ENCODE results near the gene MCF2L2.

MCF2L2 gene

GRCh38 chr3:183210341-183210740 is 218.1 kb downstream of the MCF2L2 start:
- DNase-seq (ENCODE audit: extremely low read depth, insufficient read length): no peak

GRCh38 chr3:183208800-183209199 is 219.6 kb downstream of the MCF2L2 start:
- Histone ChIP-seq H3K4me3 (replicated peaks; ENCODE audit: low read depth, low read length) (no peak overlapping the region), H3K27me3 (replicated peaks; ENCODE audit: control insufficient read depth, insufficient read depth, low read length) (no peaks in the 10 kb centered on the region), H3K36me3 (ENCODE audit: control insufficient read depth, insufficient read depth, low read length) (no peaks in the 10 kb centered on the region)
- no peak for DNase-seq (ENCODE audit: extremely low read depth, insufficient read length)
- no peak for TF ChIP-seq CTCF (IDR thresholded peaks at IDR 0.05; ENCODE audit: insufficient read depth, low read length, poor library complexity, severe bottlenecking)

More at GRCh38 chr3:183210341-183210740, 218.1 kb downstream of the MCF2L2 start:
- H3K36me3 ChIP-seq (ENCODE audit: control insufficient read depth, insufficient read depth, low read length): no peaks in the 10 kb centered on the region
- no peak for TF ChIP-seq CTCF (IDR thresholded peaks at IDR 0.05; ENCODE audit: insufficient read depth, low read length, poor library complexity, severe bottlenecking)
- no peak overlapping the region for H3K4me3 ChIP-seq (replicated peaks; ENCODE audit: low read depth, low read length)
- H3K27me3 ChIP-seq (replicated peaks; ENCODE audit: control insufficient read depth, insufficient read depth, low read length): no peaks in the 10 kb centered on the region

GRCh38 chr3:183208260-183208659 is 220.2 kb downstream of the MCF2L2 start:
- no peaks in the 10 kb centered on the region for H3K27me3 ChIP-seq (replicated peaks; ENCODE audit: control insufficient read depth, insufficient read depth, low read length)
- TF ChIP-seq CTCF (IDR thresholded peaks at IDR 0.05; ENCODE audit: insufficient read depth, low read length, poor library complexity, severe bottlenecking): no peak
- DNase-seq (ENCODE audit: extremely low read depth, insufficient read length): no peak

GRCh38 chr3:183203670-183204069 is 224.7 kb downstream of the MCF2L2 start:
- TF ChIP-seq CTCF (IDR thresholded peaks at IDR 0.05; ENCODE audit: insufficient read depth, low read length, poor library complexity, severe bottlenecking): no peak
- no peak overlapping the region for H3K4me3 ChIP-seq (replicated peaks; ENCODE audit: low read depth, low read length)
- H3K36me3 ChIP-seq (ENCODE audit: control insufficient read depth, insufficient read depth, low read length): no peaks in the 10 kb centered on the region
- DNase-seq (ENCODE audit: extremely low read depth, insufficient read length): no peak
- H3K27me3 ChIP-seq (replicated peaks; ENCODE audit: control insufficient read depth, insufficient read depth, low read length): no peaks in the 10 kb centered on the region

More at GRCh38 chr3:183208260-183208659, 220.2 kb downstream of the MCF2L2 start:
- no peak overlapping the region for H3K4me3 ChIP-seq (replicated peaks; ENCODE audit: low read depth, low read length)
- no peaks in the 10 kb centered on the region for H3K36me3 ChIP-seq (ENCODE audit: control insufficient read depth, insufficient read depth, low read length)

GRCh38 chr3:183202004-183202722 is 226.3 kb downstream of the MCF2L2 start:
- no peak for DNase-seq (ENCODE audit: extremely low read depth, insufficient read length)
- TF ChIP-seq CTCF (IDR thresholded peaks at IDR 0.05; ENCODE audit: insufficient read depth, low read length, poor library complexity, severe bottlenecking): no peak
- no peak overlapping the region for H3K4me3 ChIP-seq (replicated peaks; ENCODE audit: low read depth, low read length)

More at GRCh38 chr3:183202004-183202722, 226.3 kb downstream of the MCF2L2 start:
- H3K27me3 ChIP-seq (replicated peaks; ENCODE audit: control insufficient read depth, insufficient read depth, low read length): no peaks in the 10 kb centered on the region
- H3K36me3 ChIP-seq (ENCODE audit: control insufficient read depth, insufficient read depth, low read length): no peaks in the 10 kb centered on the region

Data from GM06990 (cell line).